GM23248 (cell line): ENCODE data around the gene RERE. TPM values are rescaled to one million over a fixed set of nuclear protein-coding genes. Genes with fewer than 3 reads are reported as not detected.

Source experiments
- DNase-seq: peaks from one replicate; pipeline ENCODE4 v3.0.0-alpha.2; 2015
- H2AFZ ChIP-seq: fragments of 200-600 bp; sonication (generic); 2 replicates; pipeline ENCODE4 v1.6.1; 2016; ENCODE audit warnings: antibody characterized with exemption
- H3F3A ChIP-seq: fragments of 200-600 bp; sonication (generic); 2 replicates; pipeline ENCODE4 v1.6.1; 2016; ENCODE audit warnings: mild to moderate bottlenecking, antibody characterized with exemption, mixed run types; ENCODE audit not compliant: insufficient read depth
- H3K27ac ChIP-seq: fragments of 200-600 bp; sonication (generic); 2 replicates; pipeline ENCODE4 v1.5.1; 2016; ENCODE audit warnings: mild to moderate bottlenecking
- H3K27me3 ChIP-seq: fragments of 200-600 bp; sonication (generic); replicated peaks from 2 replicates; pipeline ENCODE4 v1.6.1; 2016; ENCODE audit warnings: mild to moderate bottlenecking; ENCODE audit not compliant: insufficient read depth
- H3K36me3 ChIP-seq: fragments of 200-600 bp; sonication (generic); 2 replicates; pipeline ENCODE4 v1.6.1; 2016; ENCODE audit warnings: low read depth, mild to moderate bottlenecking
- H3K4me1 ChIP-seq: fragments of 200-600 bp; sonication (generic); 2 replicates; pipeline ENCODE4 v1.6.1; 2016; ENCODE audit warnings: mild to moderate bottlenecking; ENCODE audit not compliant: insufficient read depth
- H3K4me2 ChIP-seq: fragments of 200-600 bp; sonication (generic); one replicate; pipeline ENCODE4 v1.6.1; 2016; ENCODE audit warnings: mild to moderate bottlenecking; ENCODE audit not compliant: unreplicated experiment
- H3K4me3 ChIP-seq: fragments of 200-600 bp; sonication (generic); 2 replicates; pipeline ENCODE4 v1.5.1; 2016; ENCODE audit warnings: mild to moderate bottlenecking
- H3K79me2 ChIP-seq: fragments of 200-600 bp; sonication (generic); 2 replicates; pipeline ENCODE4 v1.6.1; 2016; ENCODE audit warnings: mild to moderate bottlenecking; ENCODE audit not compliant: insufficient read depth
- H3K9ac ChIP-seq: fragments of 200-600 bp; sonication (generic); 2 replicates; pipeline ENCODE4 v1.6.1; 2016; ENCODE audit warnings: mild to moderate bottlenecking
- H3K9me2 ChIP-seq: fragments of 200-600 bp; sonication (generic); 2 replicates; pipeline ENCODE4 v1.6.1; 2016; ENCODE audit warnings: mixed run types, mild to moderate bottlenecking, moderate library complexity; ENCODE audit not compliant: insufficient read depth
- H3K9me3 ChIP-seq: fragments of 200-600 bp; sonication (generic); one replicate; pipeline ENCODE4 v1.6.1; 2017; ENCODE audit warnings: low read depth
- H4K20me1 ChIP-seq: fragments of 200-600 bp; sonication (generic); 2 replicates; pipeline ENCODE4 v1.6.0; 2016; ENCODE audit not compliant: insufficient read depth
- EZH2 ChIP-seq: fragments of 200-600 bp; sonication (generic); IDR thresholded peaks from 2 replicates; pipeline ENCODE4 v1.6.1; 2018; ENCODE audit warnings: antibody characterized with exemption, mild to moderate bottlenecking; ENCODE audit not compliant: insufficient read depth, poor library complexity, severe bottlenecking
- EZH2phosphoT487 ChIP-seq: fragments of 200-600 bp; sonication (generic); IDR thresholded peaks from 2 replicates; pipeline ENCODE4 v1.6.1; 2018; ENCODE audit warnings: antibody characterized with exemption, moderate library complexity, mild to moderate bottlenecking, low read depth; ENCODE audit not compliant: insufficient read depth
- WGBS, 2 experiments: methylation state at CpG; one replicate each; pipeline ENCODE4 v1.1.6; 2015 to 2017; ENCODE audit warnings: low lambda C conversion rate in 2 of 2, low coverage in 1 of 2; ENCODE audit errors: missing lambda C conversion rate in 2 of 2; 5-methylcytosine and 5-hydroxymethylcytosine counted together
- in situ Hi-C: fragments of 300-500 bp; cut with MboI; formaldehyde crosslinking; loops from 2 replicates; pipeline ENCODE4 v1.15.0; 2020
- polyA plus RNA-seq: library from polyadenylated mRNA; unstranded; fragments of >200 nt; fragmentation: Nextera tagmentation; extraction: Ambion mirVana; gene quantifications from 2 replicates; pipeline ENCODE4 v1.2.1, GENCODE V29; 2016
- total RNA-seq: library from RNA; depleted of rRNA; stranded (reverse); fragments of >200 nt; shearing (Covaris generic); gene quantifications from 2 replicates; pipeline ENCODE4 v1.2.3, GENCODE V29; 2014

Gene RERE
- total and polyA plus RNA-seq, 2 experiments from 2014 or later, result 26.0 to 26.2 TPM

DNA sequence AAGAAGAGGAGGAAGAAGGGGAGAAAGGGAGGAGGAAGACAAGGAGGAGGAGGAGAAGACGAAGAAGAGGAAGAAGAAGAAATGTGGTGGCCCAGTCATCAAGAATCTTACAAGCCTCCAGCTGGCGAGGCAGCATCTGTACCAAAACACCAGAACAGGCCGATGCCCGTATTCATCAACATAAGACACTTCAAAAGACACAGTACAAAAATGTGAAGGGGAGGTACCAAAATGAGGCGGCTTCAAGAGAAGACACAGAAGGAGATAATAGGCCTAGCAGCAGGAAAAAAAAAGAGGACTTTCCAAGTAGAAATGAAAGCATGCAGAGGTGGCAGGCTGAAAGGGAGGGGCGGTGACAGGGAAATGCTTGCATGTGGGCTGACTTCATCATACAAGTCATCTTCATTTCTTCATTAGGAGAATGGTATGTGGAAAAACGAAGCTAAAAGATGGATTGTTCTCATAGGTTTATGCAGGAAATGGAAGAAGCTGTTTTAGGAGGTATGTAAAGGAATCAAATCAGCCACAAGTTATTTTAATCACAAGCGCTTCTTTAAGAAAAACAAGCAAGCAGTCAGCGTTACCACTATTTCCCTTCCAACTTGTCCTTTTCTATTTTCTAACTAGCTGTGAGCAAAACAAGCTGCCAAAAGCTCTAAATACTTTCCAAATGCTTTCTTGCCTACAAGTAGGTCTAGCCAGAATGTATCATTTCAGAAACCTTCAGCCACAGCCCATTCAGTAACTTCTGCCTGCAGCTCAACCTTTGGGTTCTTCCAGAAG, 307.2 kb downstream of the RERE start:
- peaks cover 47% of the 10 kb centered on the region for H3K79me2 ChIP-seq
- no peaks in the 10 kb centered on the region for H3K27me3 ChIP-seq
- 1 to 3% methylated on average over 9 of the region's 9 CpGs for WGBS, 2 experiments
- peak overlapping the region; percentile 88 for H3K27ac ChIP-seq
- H3K4me1 ChIP-seq, result peaks cover 20% of the 10 kb centered on the region
- H3K4me2 ChIP-seq, result peak overlapping the region; percentile 84
- H2AFZ ChIP-seq, result peak overlapping the region; percentile 69
- TF ChIP-seq EZH2phosphoT487, result no peak
- no peak for TF ChIP-seq EZH2
- DNase-seq, result peak; percentile 87
- H3K9me3 ChIP-seq, result no peaks in the 10 kb centered on the region
- peaks cover 35% of the 10 kb centered on the region for H3F3A ChIP-seq
- H3K9me2 ChIP-seq, result no peaks in the 10 kb centered on the region
- H3K4me3 ChIP-seq, result peak overlapping the region; percentile 65
- no peaks in the 10 kb centered on the region for H4K20me1 ChIP-seq
- 0 out of 2 replicates have a peak, but pooled peaks cover 4% of the 10 kb centered on the region for H3K36me3 ChIP-seq
- in situ Hi-C loops, result no loop called here
- peak overlapping the region; percentile 80 for H3K9ac ChIP-seq

DNA sequence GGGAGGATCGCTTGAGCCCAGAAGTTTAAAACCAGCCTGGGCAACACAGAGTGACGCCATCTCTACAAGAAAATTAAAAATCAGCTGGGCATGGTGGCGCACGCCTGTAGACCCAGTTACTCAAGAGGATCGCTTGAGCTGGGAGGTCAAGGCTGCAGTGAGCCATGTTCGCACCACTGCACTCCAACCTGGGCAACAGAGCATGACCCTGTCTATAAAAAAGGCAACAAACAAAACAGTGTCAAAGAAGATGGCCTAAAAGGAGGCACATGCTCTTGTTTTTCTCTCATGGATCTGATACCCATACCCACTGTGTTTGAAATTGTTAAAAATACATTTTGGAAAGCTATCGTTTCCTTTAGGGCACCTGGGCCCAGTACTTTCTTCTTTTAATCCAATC, 307.9 kb downstream of the RERE start:
- peak overlapping the region; percentile 80 for H3K9ac ChIP-seq

DNA sequence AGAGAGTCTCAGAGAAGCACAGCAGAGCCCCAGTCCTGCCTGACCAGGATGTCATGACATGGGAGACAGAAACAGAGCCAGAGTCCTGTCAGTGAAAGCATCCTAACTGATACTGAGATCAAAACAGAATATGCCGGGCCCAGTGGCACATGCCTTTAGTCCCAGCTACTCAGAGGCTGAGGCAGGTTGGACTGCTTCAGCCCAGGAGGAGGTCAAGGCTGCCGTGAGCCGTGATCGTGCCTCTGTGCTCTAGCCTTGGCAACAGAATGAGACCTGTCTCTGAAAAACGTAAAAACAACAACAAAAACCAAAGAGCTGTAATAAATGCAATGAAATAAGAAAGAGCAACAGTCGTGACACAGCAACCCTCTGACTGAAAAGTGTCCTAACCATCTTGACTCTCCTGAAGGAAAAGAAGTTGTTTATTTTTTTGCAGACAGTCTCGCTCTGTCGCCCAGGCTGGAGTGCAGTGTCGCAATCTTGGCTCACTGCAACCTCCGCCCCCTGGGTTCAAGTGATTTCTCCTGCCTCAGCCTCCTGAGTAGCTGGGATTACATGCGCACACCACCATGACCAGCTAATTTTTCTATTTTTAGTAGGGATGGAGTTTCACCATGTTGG, 310.3 kb downstream of the RERE start:
- no peak overlapping the region for H3K9ac ChIP-seq
- peaks cover 20% of the 10 kb centered on the region for H3K4me1 ChIP-seq
- H3K4me3 ChIP-seq, result no peak overlapping the region
- H3K4me2 ChIP-seq, result no peak overlapping the region
- H3K79me2 ChIP-seq, result peaks cover 16% of the 10 kb centered on the region; the same call in 1 of the 2 replicates
- H3K9me2 ChIP-seq, result no peaks in the 10 kb centered on the region
- no peak overlapping the region for H3K27ac ChIP-seq
- no peaks in the 10 kb centered on the region for H3K27me3 ChIP-seq
- WGBS, 2 experiments, result 95% methylated on average over 11 of the region's 11 CpGs
- no peak overlapping the region for H2AFZ ChIP-seq
- peaks cover 38% of the 10 kb centered on the region for H3F3A ChIP-seq
- H3K36me3 ChIP-seq, result 0 out of 2 replicates have a peak, but pooled peaks cover 4% of the 10 kb centered on the region
- no peaks in the 10 kb centered on the region for H4K20me1 ChIP-seq
- no peak for DNase-seq
- no peaks in the 10 kb centered on the region for H3K9me3 ChIP-seq
- TF ChIP-seq EZH2 (no peak), EZH2phosphoT487 (no peak)
- in situ Hi-C loops, result no loop called here

More for the DNA sequence above, 307.9 kb downstream of the RERE start:
- Histone ChIP-seq H3K4me1 (peaks cover 20% of the 10 kb centered on the region), H3K36me3 (0 out of 2 replicates have a peak, but pooled peaks cover 4% of the 10 kb centered on the region), H3K79me2 (peaks cover 41% of the 10 kb centered on the region), H3K9me3 (no peaks in the 10 kb centered on the region), H4K20me1 (no peaks in the 10 kb centered on the region), H3K4me2 (peak overlapping the region; percentile 84), H3K27me3 (no peaks in the 10 kb centered on the region), H3K27ac (peak overlapping the region; percentile 88), H3F3A (peaks cover 35% of the 10 kb centered on the region), H3K4me3 (peak overlapping the region; percentile 65), H3K9me2 (no peaks in the 10 kb centered on the region), H2AFZ (peak overlapping the region; percentile 69)
- WGBS, 2 experiments, result 83% methylated on average over 7 of the region's 7 CpGs
- in situ Hi-C loops, result no loop called here
- TF ChIP-seq EZH2phosphoT487, result no peak
- TF ChIP-seq EZH2, result no peak
- no peak for DNase-seq

DNA sequence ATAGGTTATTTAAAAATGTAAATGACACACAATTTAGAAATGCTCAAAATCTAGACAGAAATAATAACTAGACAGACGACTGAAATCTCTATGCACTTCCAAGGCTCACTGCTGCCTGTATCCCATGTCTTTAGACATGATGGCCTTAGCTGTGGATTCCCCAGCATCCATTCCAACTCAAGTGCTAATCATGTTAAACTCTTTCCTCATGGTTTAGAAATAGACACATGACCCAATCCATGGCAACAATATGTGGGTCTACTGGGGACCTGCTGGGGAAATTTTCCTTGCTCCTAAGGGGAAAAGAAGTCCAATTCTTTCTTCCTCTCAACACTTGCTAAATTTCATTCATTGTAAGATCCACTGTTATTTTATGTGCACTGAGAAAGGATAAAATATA, 311.0 kb downstream of the RERE start:
- H3F3A ChIP-seq, result peaks cover 37% of the 10 kb centered on the region
- in situ Hi-C loops, result no loop called here
- no peaks in the 10 kb centered on the region for H3K9me3 ChIP-seq
- peaks cover 20% of the 10 kb centered on the region for H3K4me1 ChIP-seq
- TF ChIP-seq EZH2phosphoT487 (no peak), EZH2 (no peak)
- H3K27me3 ChIP-seq, result no peaks in the 10 kb centered on the region
- H4K20me1 ChIP-seq, result no peaks in the 10 kb centered on the region
- 97 to 100% methylated on average over 1 of the region's 1 CpG for WGBS, 2 experiments
- no peak overlapping the region for H3K4me3 ChIP-seq
- H3K4me2 ChIP-seq, result no peak overlapping the region
- H3K27ac ChIP-seq, result no peak overlapping the region
- no peak for DNase-seq
- 0 out of 2 replicates have a peak, but pooled peaks cover 13% of the 10 kb centered on the region for H3K79me2 ChIP-seq
- no peaks in the 10 kb centered on the region for H3K9me2 ChIP-seq
- H3K36me3 ChIP-seq, result 0 out of 2 replicates have a peak, but pooled peaks cover 4% of the 10 kb centered on the region
- H2AFZ ChIP-seq, result no peak overlapping the region
- no peak overlapping the region for H3K9ac ChIP-seq
